Osteoblast (primary cell): ENCODE results near the gene HTR4. TPM values are rescaled to one million over a fixed set of nuclear protein-coding genes. Genes with fewer than 3 reads are reported as not detected.

ENCODE experiments used
- DNase-seq: peaks from one replicate; pipeline ENCODE4 v3.0.0; 2011; ENCODE audit warnings: low spot score, mixed read lengths; ENCODE audit not compliant: insufficient read length; ENCODE audit errors: missing footprints
- H2AFZ ChIP-seq: 2 replicates; pipeline ENCODE4 v1.6.0; 2011; ENCODE audit warnings: mild to moderate bottlenecking, low read length
- H3K27ac ChIP-seq: 2 replicates; pipeline ENCODE4 v1.5.1; 2011; ENCODE audit warnings: mild to moderate bottlenecking, low read depth, low read length, moderate library complexity
- H3K27me3 ChIP-seq: 2 replicates; pipeline ENCODE4 v1.6.0; 2012; ENCODE audit warnings: mild to moderate bottlenecking, control low read depth, inconsistent platforms, low read length, moderate library complexity; ENCODE audit not compliant: insufficient read depth
- H3K36me3 ChIP-seq: 2 replicates; pipeline ENCODE4 v1.5.1; 2011; ENCODE audit warnings: mild to moderate bottlenecking, low read length, control low read depth, moderate library complexity; ENCODE audit not compliant: insufficient read depth
- H3K4me1 ChIP-seq: 2 replicates; pipeline ENCODE4 v1.5.1; 2011; ENCODE audit warnings: mild to moderate bottlenecking, low read length, control low read depth, moderate library complexity; ENCODE audit not compliant: insufficient read depth
- H3K4me2 ChIP-seq: 2 replicates; pipeline ENCODE4 v1.6.0; 2011; ENCODE audit warnings: mild to moderate bottlenecking, low read length; ENCODE audit not compliant: insufficient read depth
- H3K4me3 ChIP-seq: fragments of 200-600 bp; sonication (generic); 3 replicates; pipeline ENCODE4 v1.5.1; 2012; ENCODE audit warnings: mild to moderate bottlenecking, low read length, inconsistent platforms; ENCODE audit not compliant: insufficient read depth
- H3K79me2 ChIP-seq: 2 replicates; pipeline ENCODE4 v1.6.0; 2012; ENCODE audit warnings: mild to moderate bottlenecking, low read length, control low read depth, inconsistent platforms; ENCODE audit not compliant: insufficient read depth
- H3K9me3 ChIP-seq: 2 replicates; pipeline ENCODE4 v1.5.1; 2011; ENCODE audit warnings: low read depth, low read length, control low read depth
- H4K20me1 ChIP-seq: 2 replicates; pipeline ENCODE4 v1.6.0; 2012; ENCODE audit warnings: mild to moderate bottlenecking, low read length, control low read depth; ENCODE audit not compliant: insufficient read depth
- total RNA-seq: library from RNA; depleted of rRNA; stranded (reverse); fragments of >200 nt; gene quantifications from 2 replicates; pipeline ENCODE4 v1.2.3, GENCODE V29; 2012
- TF ChIP-seq, protein P1 (sequence below): IDR thresholded peaks from 2 replicates; pipeline ENCODE4 v1.5.1; 2011; ENCODE audit warnings: mild to moderate bottlenecking, low read depth, low read length, moderate library complexity; ENCODE audit errors: extremely low read depth

The HTR4 gene
- total RNA-seq, 1 donor: not detected

- H3K27me3 ChIP-seq: peaks cover 8% of the 10 kb centered on the region
- no peak overlapping the region for H3K4me2 ChIP-seq
- H3K4me3 ChIP-seq: no peak overlapping the region
- no peaks in the 10 kb centered on the region for H3K79me2 ChIP-seq
- H3K27ac ChIP-seq: no peak overlapping the region
- H3K4me1 ChIP-seq: no peaks in the 10 kb centered on the region
- no peaks in the 10 kb centered on the region for H3K36me3 ChIP-seq
- TF ChIP-seq, protein P1, sequence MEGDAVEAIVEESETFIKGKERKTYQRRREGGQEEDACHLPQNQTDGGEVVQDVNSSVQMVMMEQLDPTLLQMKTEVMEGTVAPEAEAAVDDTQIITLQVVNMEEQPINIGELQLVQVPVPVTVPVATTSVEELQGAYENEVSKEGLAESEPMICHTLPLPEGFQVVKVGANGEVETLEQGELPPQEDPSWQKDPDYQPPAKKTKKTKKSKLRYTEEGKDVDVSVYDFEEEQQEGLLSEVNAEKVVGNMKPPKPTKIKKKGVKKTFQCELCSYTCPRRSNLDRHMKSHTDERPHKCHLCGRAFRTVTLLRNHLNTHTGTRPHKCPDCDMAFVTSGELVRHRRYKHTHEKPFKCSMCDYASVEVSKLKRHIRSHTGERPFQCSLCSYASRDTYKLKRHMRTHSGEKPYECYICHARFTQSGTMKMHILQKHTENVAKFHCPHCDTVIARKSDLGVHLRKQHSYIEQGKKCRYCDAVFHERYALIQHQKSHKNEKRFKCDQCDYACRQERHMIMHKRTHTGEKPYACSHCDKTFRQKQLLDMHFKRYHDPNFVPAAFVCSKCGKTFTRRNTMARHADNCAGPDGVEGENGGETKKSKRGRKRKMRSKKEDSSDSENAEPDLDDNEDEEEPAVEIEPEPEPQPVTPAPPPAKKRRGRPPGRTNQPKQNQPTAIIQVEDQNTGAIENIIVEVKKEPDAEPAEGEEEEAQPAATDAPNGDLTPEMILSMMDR: no peak
- no peak for DNase-seq
- H2AFZ ChIP-seq: no peak overlapping the region
- H4K20me1 ChIP-seq: no peaks in the 10 kb centered on the region
- H3K9me3 ChIP-seq: no peaks in the 10 kb centered on the region
Measured at GRCh38 chr5:148483750-148484149, 170.6 kb downstream of the HTR4 start.

DNA sequence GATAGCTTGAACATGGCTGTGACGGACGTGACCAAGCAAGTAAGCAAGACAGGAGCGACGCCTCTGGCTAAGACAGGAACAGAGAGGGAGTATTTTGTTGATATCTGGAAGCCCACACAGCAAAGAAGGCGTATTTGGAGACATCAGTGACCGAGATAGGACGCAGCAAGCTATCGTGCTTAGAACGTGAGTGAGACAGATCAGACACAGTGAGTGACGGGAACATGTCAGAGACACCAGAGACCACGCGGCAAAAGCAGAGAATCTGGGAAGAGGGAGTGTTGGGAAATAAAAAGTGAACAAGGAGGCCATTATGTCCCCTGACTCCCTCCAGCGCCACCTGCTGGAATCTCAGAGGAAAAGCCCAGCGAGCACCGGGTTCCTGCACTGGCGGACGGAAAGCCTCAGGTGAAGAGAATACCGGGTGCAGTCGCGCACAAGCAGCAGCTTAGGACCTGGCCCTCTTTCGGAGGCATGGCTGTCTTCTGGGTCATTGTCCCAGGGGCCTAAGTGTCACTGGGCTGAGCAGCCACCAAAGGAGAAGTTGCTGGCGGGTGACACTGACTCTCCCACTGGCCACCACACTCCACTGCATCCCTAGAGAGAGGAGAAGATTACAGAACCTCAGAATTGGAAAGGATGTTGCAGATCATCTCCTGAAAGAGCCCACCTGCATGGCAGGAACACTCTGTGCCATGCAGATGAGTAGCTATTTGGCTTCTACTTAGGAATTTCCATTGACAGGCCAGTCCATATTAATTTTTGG is 171.4 kb downstream of the HTR4 start:
- H4K20me1 ChIP-seq: no peaks in the 10 kb centered on the region
- TF ChIP-seq, protein P1: peak; percentile 87
- H3K79me2 ChIP-seq: no peaks in the 10 kb centered on the region
- H3K4me3 ChIP-seq: no peak overlapping the region
- no peaks in the 10 kb centered on the region for H3K4me1 ChIP-seq
- H3K9me3 ChIP-seq: no peaks in the 10 kb centered on the region
- DNase-seq: peak; percentile 21
- H3K36me3 ChIP-seq: no peaks in the 10 kb centered on the region
- H3K27ac ChIP-seq: no peak overlapping the region
- peaks cover 11% of the 10 kb centered on the region for H3K27me3 ChIP-seq
- H3K4me2 ChIP-seq: peak overlapping the region; percentile 54
- H2AFZ ChIP-seq: peak overlapping the region; percentile 80

DNA sequence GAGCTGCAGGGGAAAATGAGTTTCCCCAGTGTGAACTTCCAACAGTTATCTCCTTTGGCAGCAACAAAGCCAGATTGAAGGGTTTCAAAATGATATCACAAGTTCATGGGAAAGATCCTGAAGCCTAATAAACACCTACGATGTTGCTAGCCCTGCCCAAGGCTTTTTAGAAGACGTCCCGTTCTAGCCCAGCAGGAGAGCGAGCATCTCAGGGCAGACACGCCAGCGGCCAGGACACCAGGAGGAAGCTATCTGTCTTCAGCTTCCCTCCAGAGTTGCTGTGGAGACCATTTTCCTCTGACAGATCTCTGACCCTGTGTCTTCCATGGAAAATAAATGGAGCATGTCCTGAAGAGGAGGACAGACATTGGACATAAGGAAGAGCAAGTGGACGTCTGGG is 172.1 kb downstream of the HTR4 start:
- peaks cover 12% of the 10 kb centered on the region for H3K27me3 ChIP-seq
- H3K4me2 ChIP-seq: no peak overlapping the region
- H2AFZ ChIP-seq: no peak overlapping the region

DNA sequence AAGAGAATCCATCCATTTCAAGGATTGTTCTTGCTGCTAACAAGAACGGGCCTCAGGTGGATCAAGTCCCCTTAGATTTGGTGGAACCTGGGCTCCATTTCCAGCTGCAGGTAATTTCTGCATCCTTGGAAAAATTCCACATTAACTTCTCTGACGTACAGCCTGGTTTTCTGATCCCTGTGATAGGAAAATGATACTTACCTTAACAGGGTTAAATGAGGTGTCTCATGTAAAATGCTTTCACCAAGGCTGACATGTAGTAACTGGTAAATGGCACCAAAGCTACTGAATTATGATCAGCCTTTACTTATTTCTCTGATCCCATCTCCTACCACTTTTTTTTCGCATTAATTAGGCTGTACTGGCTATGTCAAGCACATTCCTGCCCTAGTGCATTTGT is 176.9 kb downstream of the HTR4 start:
- Histone ChIP-seq H2AFZ (no peak overlapping the region), H3K9me3 (no peaks in the 10 kb centered on the region), H4K20me1 (no peaks in the 10 kb centered on the region), H3K4me3 (no peak overlapping the region), H3K79me2 (no peaks in the 10 kb centered on the region), H3K27me3 (peaks cover 20% of the 10 kb centered on the region), H3K4me1 (peaks cover 4% of the 10 kb centered on the region), H3K4me2 (no peak overlapping the region), H3K27ac (no peak overlapping the region), H3K36me3 (no peaks in the 10 kb centered on the region)
- TF ChIP-seq, protein P1: no peak
- DNase-seq: no peak

More for the DNA sequence above, 172.1 kb downstream of the HTR4 start:
- Histone ChIP-seq H4K20me1 (no peaks in the 10 kb centered on the region), H3K27ac (no peak overlapping the region), H3K36me3 (no peaks in the 10 kb centered on the region), H3K4me3 (no peak overlapping the region), H3K4me1 (no peaks in the 10 kb centered on the region), H3K9me3 (no peaks in the 10 kb centered on the region), H3K79me2 (no peaks in the 10 kb centered on the region)
- no peak for DNase-seq
- TF ChIP-seq, protein P1: no peak
